A549 treated with AZD9567 at 1 μM for 4 hours (cell line): ENCODE data around the gene DONSON. TPM values are rescaled to one million over a fixed set of nuclear protein-coding genes. Genes with fewer than 3 reads are reported as not detected.

Experiments
- total RNA-seq: library from RNA; stranded (reverse); fragments of 200-300 nt; extraction: Qiagen RNA extraction; gene quantifications from 5 replicates; pipeline ENCODE4 v1.2.3, GENCODE V29; 2022; ENCODE audit not compliant: insufficient read depth

The DONSON gene
- 14.0 to 20.9 TPM (median 17.4 TPM) in 5 replicates for total RNA-seq

GRCh38 chr21:33588485-33589335 is at the start of gene DONSON:
Gene DONSON, minus strand, starts transcription at chr21:33588684. Its CDS starts 43 bp downstream, at chr21:33588641.

GRCh38 chr21:33542640-33543504 is 45.6 kb downstream of the DONSON start, which contains the start of gene SON:
Gene SON, plus strand, starts transcription at chr21:33543038. Its CDS starts 55 bp downstream, at chr21:33543093.

GRCh38 chr21:33541756-33542639 is 46.5 kb downstream of the DONSON start, which contains the start of gene GART:
Gene GART, minus strand, starts transcription at chr21:33542117. Its CDS starts 2,802 bp downstream, at chr21:33539315.

Other genes with a start within 250 kb of the DONSON start
- 49.3 to 63.0 TPM (median 53.4 TPM) in 5 replicates for gene IFNGR2, start 185.3 kb downstream of the DONSON start, total RNA-seq
- 9.4 to 12.2 TPM (median 10.9 TPM) in 5 replicates for gene TMEM50B, start 108.7 kb downstream of the DONSON start, total RNA-seq
- 0.21 to 0.33 TPM (median 0.32 TPM) in 4 of 5 replicates, not detected in the other for gene DNAJC28, start 97.0 kb downstream of the DONSON start, total RNA-seq
- 56.2 to 70.5 TPM (median 60.4 TPM) in 5 replicates for gene GART, start 46.6 kb downstream of the DONSON start, total RNA-seq
- gene SON, start 45.6 kb downstream of the DONSON start, total RNA-seq = 71.3 to 113 TPM (median 86.4 TPM) in 5 replicates
- gene CRYZL1, start 53.1 kb upstream of the DONSON start, total RNA-seq = 13.2 to 19.8 TPM (median 14.5 TPM) in 5 replicates
- gene ITSN1, start 53.8 kb upstream of the DONSON start, total RNA-seq = 14.1 to 18.0 TPM (median 16.3 TPM) in 5 replicates